ENCODE measurements around the gene LPIN2. TPM values are rescaled to one million over a fixed set of nuclear protein-coding genes. Genes with fewer than 3 reads are reported as not detected.
A peak's percentile ranks its signal among the peaks of the same experiment; 100 is the strongest.

LPIN2 gene
- total and polyA plus RNA-seq, 2 of the 4 experiments (the other 2 are of a cell fraction): 16.2 to 21.9 TPM

DNA sequence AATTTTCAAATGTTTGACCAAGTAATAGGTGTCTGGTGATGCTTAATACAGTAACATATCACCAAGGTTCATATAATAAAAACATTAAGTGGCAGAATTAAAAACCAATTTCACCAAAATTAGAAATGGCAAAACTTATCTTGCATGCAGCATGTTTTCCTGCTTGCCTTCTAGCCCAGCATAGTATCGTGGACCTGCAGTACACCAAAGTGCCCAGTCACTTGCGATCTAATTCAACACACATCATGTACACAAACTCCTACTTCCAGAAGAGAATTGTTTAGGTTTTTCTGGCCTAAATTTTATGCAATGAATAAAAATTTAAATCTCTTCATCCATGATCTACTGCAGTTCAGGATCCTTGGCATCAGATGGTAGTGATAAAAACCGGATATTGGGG lies 28.9 kb downstream of the LPIN2 start:
- Histone ChIP-seq H2BK5ac (ENCODE audit: low read depth, low read length, poor library complexity, severe bottlenecking) (peak overlapping the region; percentile 50), H2AFZ (replicated peaks; ENCODE audit: low read length, poor library complexity) (no peak overlapping the region), H3K18ac (ENCODE audit: low read depth, low read length) (peak overlapping the region; percentile 48; the same call in 1 of the 2 replicates), H3K23ac (ENCODE audit: low read depth, low read length) (peak overlapping the region; percentile 55; the same call in 1 of the 2 replicates), H4K20me1 (ENCODE audit: insufficient read depth, low read length) (peaks cover 11% of the 10 kb centered on the region), H4K5ac (ENCODE audit: low read depth, low read length) (peak overlapping the region; percentile 65; the same call in 1 of the 2 replicates), H3K9me1 (ENCODE audit: insufficient read depth, low read length) (peaks cover 27% of the 10 kb centered on the region), H2BK20ac (ENCODE audit: low read depth, low read length) (no peak overlapping the region), H3K79me1 (ENCODE audit: low read depth in 1 of 2, low read length in 2 of 2) (peaks cover 30 to 70% of the 10 kb centered on the region in 2 experiments), H4K91ac (ENCODE audit: insufficient read depth, low read depth, low read length) (no peak overlapping the region), H2BK120ac (ENCODE audit: low read depth, low read length) (peak overlapping the region; percentile 56; the same call in 1 of the 2 replicates), H3K9ac (ENCODE audit: low read depth, low read length) (no peak overlapping the region), H3K14ac (replicated peaks; ENCODE audit: low read depth, low read length) (peak overlapping the region; percentile 69), H3K56ac (ENCODE audit: extremely low read depth, insufficient read depth, low read length) (no peak overlapping the region), H3K36me3 (ENCODE audit: control insufficient read depth, insufficient read depth, low read length) (no peaks in the 10 kb centered on the region), H3K4me3 (ENCODE audit: insufficient read depth, low read depth, low read length) (no peak overlapping the region), H4K8ac (ENCODE audit: low read depth in 2 of 2, low read length in 2 of 2) (peak overlapping the region in 1 of 2 experiments; percentile 17; a peak in 1 of 4 replicates), H3K4me1 (ENCODE audit: control insufficient read depth, insufficient read depth, low read length) (peaks cover 39% of the 10 kb centered on the region), H3K4me2 (ENCODE audit: low read depth, low read length) (no peak overlapping the region), H3K27me3 (ENCODE audit: control insufficient read depth, insufficient read depth, low read length) (no peaks in the 10 kb centered on the region), H2AK9ac (replicated peaks; ENCODE audit: low read depth, low read length, poor library complexity) (no peak overlapping the region), H3K27ac (ENCODE audit: insufficient read depth, low read length) (no peak overlapping the region), H3K9me3 (ENCODE audit: control insufficient read depth, insufficient read depth, low read length) (no peaks in the 10 kb centered on the region), H3K4ac (ENCODE audit: low read depth, low read length) (peak overlapping the region; percentile 51; the same call in 1 of the 2 replicates), H2BK15ac (ENCODE audit: low read depth, low read length) (no peak overlapping the region), H2AK5ac (ENCODE audit: low read depth, low read length) (peak overlapping the region; percentile 49; the same call in 1 of the 2 replicates)
- BruUV-seq (replicated peaks): no TSS peak
- ATAC-seq (ENCODE audit: low read depth) (no peak), DNase-seq (no peak)
- dilution Hi-C loops (cut with HindIII; ENCODE audit: low sequenced_read_pairs, unreplicated experiment): no loop called here
- in situ Hi-C loops (cut with MboI; ENCODE audit: low sequenced_read_pairs): loop anchor here (25.0 kb wide), 1 partner anchor 628 kb away; no protein-coding TSS in a partner anchor
- WGBS, 2 experiments (ENCODE audit: extremely low coverage in 2 of 2, insufficient read length in 1 of 2): no CpG with 5 or more reads among the region's 3 CpGs
- ChIA-PET CTCF (no interaction called here), POLR2A (ENCODE audit: unreplicated experiment) (no interaction called here)
- TF ChIP-seq, protein P1, sequence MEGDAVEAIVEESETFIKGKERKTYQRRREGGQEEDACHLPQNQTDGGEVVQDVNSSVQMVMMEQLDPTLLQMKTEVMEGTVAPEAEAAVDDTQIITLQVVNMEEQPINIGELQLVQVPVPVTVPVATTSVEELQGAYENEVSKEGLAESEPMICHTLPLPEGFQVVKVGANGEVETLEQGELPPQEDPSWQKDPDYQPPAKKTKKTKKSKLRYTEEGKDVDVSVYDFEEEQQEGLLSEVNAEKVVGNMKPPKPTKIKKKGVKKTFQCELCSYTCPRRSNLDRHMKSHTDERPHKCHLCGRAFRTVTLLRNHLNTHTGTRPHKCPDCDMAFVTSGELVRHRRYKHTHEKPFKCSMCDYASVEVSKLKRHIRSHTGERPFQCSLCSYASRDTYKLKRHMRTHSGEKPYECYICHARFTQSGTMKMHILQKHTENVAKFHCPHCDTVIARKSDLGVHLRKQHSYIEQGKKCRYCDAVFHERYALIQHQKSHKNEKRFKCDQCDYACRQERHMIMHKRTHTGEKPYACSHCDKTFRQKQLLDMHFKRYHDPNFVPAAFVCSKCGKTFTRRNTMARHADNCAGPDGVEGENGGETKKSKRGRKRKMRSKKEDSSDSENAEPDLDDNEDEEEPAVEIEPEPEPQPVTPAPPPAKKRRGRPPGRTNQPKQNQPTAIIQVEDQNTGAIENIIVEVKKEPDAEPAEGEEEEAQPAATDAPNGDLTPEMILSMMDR (conservative IDR thresholded peaks at IDR 0.05; ENCODE audit: low read depth, low read length): no peak
- TF ChIP-seq MAFK (IDR thresholded peaks at IDR 0.05; ENCODE audit: low read depth, low read length) (no peak), MAZ (IDR thresholded peaks at IDR 0.05; ENCODE audit: borderline replicate concordance, low read depth, low read length) (no peak), CEBPB (IDR thresholded peaks at IDR 0.05; ENCODE audit: low read depth, low read length) (no peak), RCOR1 (IDR thresholded peaks at IDR 0.05; ENCODE audit: insufficient replicate concordance, low read length) (no peak), RAD21 (IDR thresholded peaks at IDR 0.05; ENCODE audit: low read length) (no peak), BHLHE40 (IDR thresholded peaks at IDR 0.05; ENCODE audit: low read depth, low read length) (no peak), SMC3 (IDR thresholded peaks at IDR 0.05; ENCODE audit: low read depth, low read length) (no peak), FOS (IDR thresholded peaks at IDR 0.05; ENCODE audit: low read depth, low read length) (no peak), POLR2A (IDR thresholded peaks at IDR 0.05; ENCODE audit: low read depth, low read length) (no peak), CHD1 (IDR thresholded peaks at IDR 0.05; ENCODE audit: low read depth, low read length) (no peak)
- TF ChIP-seq, protein P2, sequence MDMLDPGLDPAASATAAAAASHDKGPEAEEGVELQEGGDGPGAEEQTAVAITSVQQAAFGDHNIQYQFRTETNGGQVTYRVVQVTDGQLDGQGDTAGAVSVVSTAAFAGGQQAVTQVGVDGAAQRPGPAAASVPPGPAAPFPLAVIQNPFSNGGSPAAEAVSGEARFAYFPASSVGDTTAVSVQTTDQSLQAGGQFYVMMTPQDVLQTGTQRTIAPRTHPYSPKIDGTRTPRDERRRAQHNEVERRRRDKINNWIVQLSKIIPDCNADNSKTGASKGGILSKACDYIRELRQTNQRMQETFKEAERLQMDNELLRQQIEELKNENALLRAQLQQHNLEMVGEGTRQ (IDR thresholded peaks at IDR 0.05; ENCODE audit: low read depth, low read length): no peak
- intact Hi-C loops (cut with micrococcal nuclease): no loop called here

Measured in IMR-90 (cell line).